AG04449 (cell line): ENCODE data around the gene ARHGAP4.

ENCODE experiments used
- CTCF ChIA-PET: fragments of 350-600 bp; formaldehyde crosslinking; extraction: SDS; loops from one replicate; lab custom pipeline; 2021; ENCODE audit warnings: antibody characterized with exemption; lab: Yijun Ruan, JAX
- POLR2A ChIA-PET: fragments of 400-600, 350-600 bp; formaldehyde crosslinking; extraction: SDS; loops from one replicate; lab custom pipeline; 2020; ENCODE audit warnings: antibody characterized with exemption, inconsistent platforms; lab: Yijun Ruan, JAX
- DNase-seq: peaks from one replicate; pipeline ENCODE4 v3.0.0-alpha.2; 2010; ENCODE audit warnings: low read depth, low spot score
- H3K4me3 ChIP-seq: 2 replicates; pipeline ENCODE4 v1.5.1; 2011; ENCODE audit warnings: low read depth, mild to moderate bottlenecking, control low read depth, low read length
- CTCF ChIP-seq: IDR thresholded peaks from one replicate; pipeline ENCODE4 v1.5.1; 2011; ENCODE audit warnings: mild to moderate bottlenecking, moderate library complexity, low read length, control low read depth, inconsistent platforms; ENCODE audit not compliant: insufficient read depth; ENCODE audit errors: missing control alignments

ARHGAP4 gene

GRCh38 chrX:153944140-153944799 lies 18.2 kb upstream of the ARHGAP4 start, which contains the start of gene RENBP:
TSS of gene RENBP (minus strand) at chrX:153944643. CDS start at chrX:153944610, 33 bp downstream.
- no peak within 1 kb of the TSS for H3K4me3 ChIP-seq
- POLR2A ChIA-PET: no interaction called here
- DNase-seq: no peak
- CTCF ChIA-PET: interaction anchor here (1.2 to 10.9 kb wide), 6 partner anchors 9 to 180 kb away, joined by 3 to 230 read pairs (median 4); partner anchors contain the start of genes ARHGAP4 and PLXNB3
- TF ChIP-seq CTCF: no peak

- TF ChIP-seq CTCF: no peak
- DNase-seq: no peak
- ChIA-PET POLR2A (no interaction called here), CTCF (interaction anchor here (1.4 to 1.7 kb wide), 2 partner anchors 8 to 177 kb away, joined by 4 read pairs; partner anchors contain the start of gene PLXNB3)
- H3K4me3 ChIP-seq: no peak overlapping the region
Measured at GRCh38 chrX:153941336-153942252, 15.5 kb upstream of the ARHGAP4 start.

- DNase-seq: no peak
- no peak overlapping the region for H3K4me3 ChIP-seq
- CTCF ChIA-PET: interaction anchor here (1.3 to 4.8 kb wide), 3 partner anchors 8 to 173 kb away, joined by 3 to 53 read pairs (median 3); no protein-coding TSS in a partner anchor
- POLR2A ChIA-PET: no interaction called here
- no peak for TF ChIP-seq CTCF
Measured at GRCh38 chrX:153939573-153939972, 13.5 kb upstream of the ARHGAP4 start.

- ChIA-PET CTCF (interaction anchor here (4.8 kb wide), 1 partner anchor 10 kb away, joined by 53 read pairs; no protein-coding TSS in a partner anchor), POLR2A (no interaction called here)
- H3K4me3 ChIP-seq: no peak overlapping the region
- TF ChIP-seq CTCF: no peak
- no peak for DNase-seq
Measured at GRCh38 chrX:153938226-153938786, 12.2 kb upstream of the ARHGAP4 start.

GRCh38 chrX:153937056-153937455 lies 11.0 kb upstream of the ARHGAP4 start:
- TF ChIP-seq CTCF: no peak
- CTCF ChIA-PET: interaction anchor here (4.8 kb wide), 1 partner anchor 11 kb away, joined by 53 read pairs; no protein-coding TSS in a partner anchor
- POLR2A ChIA-PET: no interaction called here
- H3K4me3 ChIP-seq: no peak overlapping the region
- no peak for DNase-seq
